Mononuclear cell (primary cell): ENCODE results near the gene LDB2. TPM values are rescaled to one million over a fixed set of nuclear protein-coding genes. Genes with fewer than 3 reads are reported as not detected.

Experiments used
- H3K27me3 ChIP-seq: 2 replicates; pipeline ENCODE4 v1.6.0; 2011; ENCODE audit warnings: low read length, control low read depth; ENCODE audit not compliant: insufficient read depth
- H3K4me1 ChIP-seq: 2 replicates; pipeline ENCODE4 v1.5.1; 2011; ENCODE audit warnings: mild to moderate bottlenecking, low read length, control low read depth; ENCODE audit not compliant: insufficient read depth
- H3K4me3 ChIP-seq: 2 replicates; pipeline ENCODE4 v1.5.1; 2011; ENCODE audit warnings: mild to moderate bottlenecking, low read length, moderate library complexity
- H3K9me3 ChIP-seq: 2 replicates; pipeline ENCODE4 v1.5.1; 2011; ENCODE audit warnings: low read depth, mild to moderate bottlenecking, control low read depth, low read length
- total RNA-seq: library from RNA; depleted of rRNA; stranded (reverse); fragments of >200 nt; gene quantifications from one replicate; pipeline ENCODE4 v1.2.3, GENCODE V29; 2012

Gene LDB2
- total RNA-seq, 1 donor: 0.52 TPM

- Histone ChIP-seq H3K4me3 (no peak overlapping the region), H3K9me3 (peaks cover 10% of the 10 kb centered on the region), H3K27me3 (no peaks in the 10 kb centered on the region), H3K4me1 (no peaks in the 10 kb centered on the region)
These were observed 389.5 kb downstream of the LDB2 start for GRCh38 chr4:16508968-16509367.

- Histone ChIP-seq H3K27me3 (no peaks in the 10 kb centered on the region), H3K4me3 (no peak overlapping the region), H3K4me1 (no peaks in the 10 kb centered on the region), H3K9me3 (peaks cover 14% of the 10 kb centered on the region)
These were observed 392.7 kb downstream of the LDB2 start for GRCh38 chr4:16505726-16506125.

DNA sequence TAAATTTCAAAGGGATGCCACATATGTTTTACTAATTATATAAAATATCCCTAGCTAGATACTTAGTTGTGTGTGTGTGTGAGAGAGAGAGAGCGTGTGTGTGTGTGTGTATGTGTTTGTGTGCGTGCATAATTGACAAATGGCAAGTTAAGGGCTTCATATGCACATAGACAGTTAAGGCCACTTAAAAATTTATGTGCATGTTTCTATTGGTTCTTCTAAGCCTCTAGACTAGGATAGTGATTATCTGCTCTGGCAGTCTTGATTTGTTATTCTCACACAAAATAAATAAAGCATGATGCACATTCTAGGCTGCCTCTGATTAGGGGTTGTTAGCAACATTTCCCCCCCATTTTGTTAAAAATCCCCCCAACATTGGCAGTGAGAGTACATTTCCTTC is 393.2 kb downstream of the LDB2 start:
- no peaks in the 10 kb centered on the region for H3K27me3 ChIP-seq
- no peaks in the 10 kb centered on the region for H3K4me1 ChIP-seq
- peaks cover 14% of the 10 kb centered on the region for H3K9me3 ChIP-seq
- no peak overlapping the region for H3K4me3 ChIP-seq

- Histone ChIP-seq H3K27me3 (no peaks in the 10 kb centered on the region), H3K9me3 (peaks cover 4% of the 10 kb centered on the region), H3K4me3 (no peak overlapping the region), H3K4me1 (no peaks in the 10 kb centered on the region)
These were observed 394.9 kb downstream of the LDB2 start for GRCh38 chr4:16503421-16504100.

DNA sequence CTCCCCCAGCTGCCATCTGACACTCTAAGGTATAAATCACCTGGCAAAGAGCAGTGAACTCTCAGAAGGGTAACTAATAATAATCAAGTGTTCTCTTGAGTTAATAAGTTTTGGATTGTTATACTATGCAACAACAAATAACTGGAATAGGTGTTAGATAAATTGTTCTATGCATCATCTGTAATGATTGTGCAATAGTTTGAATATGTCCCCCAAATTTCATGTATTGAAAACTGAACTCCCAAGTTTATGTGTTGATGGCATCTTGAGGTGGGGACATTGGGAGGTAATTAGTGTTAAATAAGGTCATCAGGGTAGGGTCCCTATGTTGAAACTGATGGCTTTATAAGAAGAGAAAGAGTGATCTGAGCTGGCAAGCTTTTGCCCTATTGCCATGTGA is 399.5 kb downstream of the LDB2 start:
- peaks cover 4% of the 10 kb centered on the region for H3K9me3 ChIP-seq
- H3K4me3 ChIP-seq: no peak overlapping the region
- no peaks in the 10 kb centered on the region for H3K27me3 ChIP-seq
- no peaks in the 10 kb centered on the region for H3K4me1 ChIP-seq

- Histone ChIP-seq H3K4me3 (no peak overlapping the region), H3K4me1 (no peaks in the 10 kb centered on the region), H3K9me3 (peaks cover 4% of the 10 kb centered on the region), H3K27me3 (no peaks in the 10 kb centered on the region)
These were observed 401.9 kb downstream of the LDB2 start for GRCh38 chr4:16496501-16496900.

DNA sequence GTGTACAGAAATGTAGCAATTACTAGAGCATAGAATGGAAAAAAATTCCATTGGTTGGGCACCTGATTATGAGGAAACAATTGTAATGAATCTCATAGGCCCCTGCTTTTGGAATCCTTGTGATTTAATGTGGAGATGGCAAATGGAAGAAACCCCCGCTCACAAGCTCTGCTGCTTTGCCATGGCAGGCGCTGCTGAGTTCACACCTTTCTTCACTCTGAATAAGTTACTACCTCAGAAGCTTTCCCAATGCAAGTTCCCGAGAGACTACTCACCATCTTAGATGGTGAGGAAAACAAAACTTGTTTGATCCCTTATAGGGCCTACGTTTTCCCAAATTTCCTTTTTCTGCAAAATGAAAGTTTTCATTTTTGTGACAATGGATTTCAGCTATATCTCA is 405.6 kb downstream of the LDB2 start:
- no peaks in the 10 kb centered on the region for H3K9me3 ChIP-seq
- H3K27me3 ChIP-seq: no peaks in the 10 kb centered on the region
- no peaks in the 10 kb centered on the region for H3K4me1 ChIP-seq
- H3K4me3 ChIP-seq: no peak overlapping the region

GRCh38 chr4:16489226-16489625 is 409.2 kb downstream of the LDB2 start:
- Histone ChIP-seq H3K4me1 (no peaks in the 10 kb centered on the region), H3K4me3 (no peak overlapping the region), H3K9me3 (no peaks in the 10 kb centered on the region), H3K27me3 (no peaks in the 10 kb centered on the region)

- Histone ChIP-seq H3K4me3 (no peak overlapping the region), H3K4me1 (no peaks in the 10 kb centered on the region), H3K27me3 (no peaks in the 10 kb centered on the region)
These were observed 410.4 kb downstream of the LDB2 start for GRCh38 chr4:16488084-16488483.

GRCh38 chr4:16484711-16485110 is 413.7 kb downstream of the LDB2 start:
- Histone ChIP-seq H3K9me3 (no peaks in the 10 kb centered on the region), H3K4me1 (no peaks in the 10 kb centered on the region), H3K27me3 (no peaks in the 10 kb centered on the region), H3K4me3 (no peak overlapping the region)

More at GRCh38 chr4:16488084-16488483, 410.4 kb downstream of the LDB2 start:
- no peaks in the 10 kb centered on the region for H3K9me3 ChIP-seq

- Histone ChIP-seq H3K9me3 (no peaks in the 10 kb centered on the region), H3K4me3 (no peak overlapping the region), H3K4me1 (no peaks in the 10 kb centered on the region), H3K27me3 (no peaks in the 10 kb centered on the region)
These were observed 414.9 kb downstream of the LDB2 start for GRCh38 chr4:16483540-16483939.

- H3K4me3 ChIP-seq: no peak overlapping the region
- no peaks in the 10 kb centered on the region for H3K9me3 ChIP-seq
- no peaks in the 10 kb centered on the region for H3K27me3 ChIP-seq
- H3K4me1 ChIP-seq: no peaks in the 10 kb centered on the region
These were observed 418.4 kb downstream of the LDB2 start for GRCh38 chr4:16480011-16480410.

DNA sequence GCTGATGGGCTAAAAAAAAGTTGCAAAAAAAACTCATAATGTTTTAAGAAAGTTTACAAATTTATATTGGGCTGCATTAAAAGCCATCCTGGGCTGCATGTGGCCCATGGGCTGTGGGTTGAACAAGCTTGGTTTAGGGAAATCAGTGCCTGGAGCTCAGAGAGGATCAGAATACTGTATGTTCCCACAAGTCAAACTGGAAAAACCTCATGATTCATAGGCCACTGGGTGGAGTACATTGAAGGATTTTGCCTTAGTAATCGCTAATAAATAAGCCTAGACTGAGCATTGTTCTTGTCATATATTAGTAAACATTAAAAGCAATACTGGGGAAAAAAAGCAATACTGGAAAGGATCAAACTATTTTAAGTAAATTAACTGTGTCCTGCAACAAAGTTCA is 425.9 kb downstream of the LDB2 start:
- no peaks in the 10 kb centered on the region for H3K27me3 ChIP-seq
- H3K4me3 ChIP-seq: no peak overlapping the region
- peaks cover 20% of the 10 kb centered on the region for H3K9me3 ChIP-seq
- H3K4me1 ChIP-seq: no peaks in the 10 kb centered on the region

- H3K27me3 ChIP-seq: no peaks in the 10 kb centered on the region
- no peaks in the 10 kb centered on the region for H3K4me1 ChIP-seq
These were observed 431.4 kb downstream of the LDB2 start for GRCh38 chr4:16467061-16467460.

GRCh38 chr4:16466581-16466980 is 431.9 kb downstream of the LDB2 start:
- no peaks in the 10 kb centered on the region for H3K9me3 ChIP-seq
- H3K4me1 ChIP-seq: no peaks in the 10 kb centered on the region
- H3K27me3 ChIP-seq: no peaks in the 10 kb centered on the region
- H3K4me3 ChIP-seq: no peak overlapping the region

More at GRCh38 chr4:16467061-16467460, 431.4 kb downstream of the LDB2 start:
- Histone ChIP-seq H3K9me3 (peaks cover 1% of the 10 kb centered on the region), H3K4me3 (no peak overlapping the region)

- no peaks in the 10 kb centered on the region for H3K9me3 ChIP-seq
- no peak overlapping the region for H3K4me3 ChIP-seq
These were observed 433.8 kb downstream of the LDB2 start for GRCh38 chr4:16464651-16465050.

More at GRCh38 chr4:16464651-16465050, 433.8 kb downstream of the LDB2 start:
- H3K4me1 ChIP-seq: no peaks in the 10 kb centered on the region
- no peaks in the 10 kb centered on the region for H3K27me3 ChIP-seq
